ENCODE measurements around the gene SEC14L1.
"Not testable (repeated sequence)": the region's sequence is repeated elsewhere in the genome, so short reads cannot be mapped to it uniquely, and the experiment has no call there.

The SEC14L1 gene

GRCh38 chr17:77140878-77141767 lies at the start of gene SEC14L1:
TSS of gene SEC14L1 (plus strand) at chr17:77140969. CDS start at chr17:77143597, 2,628 bp downstream.
- peak; percentile 11 for DNase-seq

- DNase-seq, result no peak
Measured at GRCh38 chr17:77092025-77092424, 48.7 kb upstream of the SEC14L1 start.

- no peak for DNase-seq
Measured at GRCh38 chr17:77095461-77095860, 45.3 kb upstream of the SEC14L1 start.

DNA sequence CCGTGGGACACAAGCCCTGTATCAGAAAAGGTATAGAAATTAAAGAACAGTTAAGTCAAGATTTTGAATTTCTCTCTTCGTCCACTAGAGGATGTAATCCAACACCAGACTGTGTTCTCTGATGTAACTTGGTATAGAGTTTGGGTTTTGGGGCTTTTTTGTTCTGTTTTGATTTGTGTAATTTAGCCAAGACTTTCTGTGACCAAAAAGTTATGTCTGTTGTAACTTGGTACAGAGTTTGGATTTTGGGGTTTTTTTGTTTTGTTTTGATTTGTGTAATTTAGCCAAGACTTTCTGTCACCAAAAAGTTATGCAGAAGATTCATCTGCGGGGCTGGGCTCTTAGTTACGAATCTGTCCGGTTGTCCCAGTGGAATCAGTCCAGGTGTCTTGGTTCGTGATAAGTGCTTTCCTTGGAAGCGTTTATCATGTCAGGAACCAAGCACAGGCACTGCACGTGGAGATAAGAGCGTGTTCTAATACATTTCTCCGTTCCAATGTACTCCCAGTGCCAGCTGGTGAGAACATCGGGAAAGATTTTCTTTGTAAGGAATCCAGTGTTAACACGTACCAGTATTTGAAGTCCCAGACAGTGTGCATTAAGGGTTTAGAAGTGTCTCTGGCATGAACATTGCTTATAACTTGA lies 44.1 kb upstream of the SEC14L1 start:
- DNase-seq, result peak; percentile 4

DNA sequence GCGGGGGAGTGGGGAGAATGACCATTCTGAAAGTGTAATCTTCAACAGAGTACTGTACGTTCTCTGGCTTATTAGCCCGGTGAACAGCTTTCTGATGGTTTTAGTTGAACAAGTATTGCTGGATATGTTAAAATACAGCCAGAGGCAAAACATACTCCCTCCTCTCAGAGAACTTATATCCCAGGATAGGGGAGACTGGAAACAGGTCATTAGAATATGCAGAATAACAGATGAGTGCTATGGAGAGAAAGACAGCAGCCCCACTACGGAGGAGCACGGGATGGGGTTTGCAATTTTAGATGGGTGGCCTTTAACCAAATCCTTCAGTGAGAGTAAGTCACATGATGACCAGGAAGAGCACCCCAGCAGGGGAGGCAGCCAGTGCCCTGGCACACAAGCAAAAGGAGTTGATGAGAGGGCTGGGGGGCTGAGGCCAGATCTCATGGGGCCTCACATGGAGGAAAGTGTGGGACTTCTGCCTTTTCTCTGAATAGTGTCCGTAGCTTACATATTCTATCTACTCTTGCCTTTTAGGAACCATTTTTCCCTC lies 43.1 kb upstream of the SEC14L1 start:
- DNase-seq, result no peak

- DNase-seq, result no peak
Measured at GRCh38 chr17:77098884-77099545, 41.8 kb upstream of the SEC14L1 start.

GRCh38 chr17:77099997-77100396 lies 40.8 kb upstream of the SEC14L1 start:
- no peak for DNase-seq

GRCh38 chr17:77101521-77102410 lies 39.0 kb upstream of the SEC14L1 start:
- DNase-seq, result no peak

DNA sequence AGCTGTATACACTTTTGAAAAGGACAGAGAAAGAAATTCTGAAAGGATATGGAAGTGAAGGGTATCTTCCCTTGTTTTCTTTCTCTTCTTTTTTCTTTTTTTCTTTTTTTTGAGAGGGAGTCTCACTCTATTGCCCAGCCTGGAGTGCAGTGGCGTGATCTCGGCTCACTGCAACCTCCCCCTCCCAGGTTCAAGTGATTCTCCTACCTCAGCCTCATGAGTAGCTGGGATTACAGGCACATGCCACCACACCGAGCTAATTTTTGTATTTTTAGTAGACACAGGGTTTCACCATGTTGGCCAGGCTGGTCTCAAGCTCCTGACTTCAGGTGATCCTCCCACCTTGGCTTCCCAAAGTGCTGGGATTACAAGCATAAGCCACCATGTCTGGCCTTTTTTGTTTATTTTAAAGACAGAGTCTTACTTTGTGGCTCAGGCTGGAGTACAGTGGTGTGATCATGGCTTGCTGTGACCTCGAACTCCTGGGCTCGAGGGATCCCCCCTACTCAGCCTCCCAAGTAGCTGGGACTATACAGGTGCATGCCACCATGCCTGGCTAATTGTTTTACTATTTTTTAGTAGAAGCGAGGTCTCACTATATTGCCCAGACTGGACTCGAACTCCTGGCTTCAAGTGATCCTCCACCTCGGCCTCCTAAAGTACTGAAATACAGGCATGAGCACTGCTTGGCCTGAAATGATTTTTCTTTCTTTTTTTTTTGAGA lies 38.2 kb upstream of the SEC14L1 start:
- not testable (repeated sequence) for DNase-seq

DNA sequence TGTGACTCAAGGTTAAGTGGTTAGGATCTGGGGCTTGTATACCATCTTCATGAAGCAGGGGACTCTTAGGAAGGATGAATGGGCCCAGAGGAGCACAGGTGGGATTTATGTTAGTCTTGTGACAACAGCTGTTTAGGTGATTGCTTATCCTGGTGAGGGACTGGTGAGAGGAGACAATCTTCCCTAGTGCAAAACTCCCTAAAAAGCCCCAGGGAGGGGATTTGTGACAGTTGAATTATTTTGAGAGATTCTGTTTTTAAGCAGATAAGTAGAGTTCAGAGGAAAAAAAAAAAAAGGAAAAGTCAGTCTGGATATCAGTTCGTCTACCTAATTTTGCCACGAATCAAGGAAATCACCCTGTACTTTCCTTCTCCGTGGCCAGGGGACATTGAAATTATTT lies 35.1 kb upstream of the SEC14L1 start:
- no peak for DNase-seq

- DNase-seq, result peak; percentile 7
Measured at GRCh38 chr17:77106874-77107358, 33.9 kb upstream of the SEC14L1 start.

DNA sequence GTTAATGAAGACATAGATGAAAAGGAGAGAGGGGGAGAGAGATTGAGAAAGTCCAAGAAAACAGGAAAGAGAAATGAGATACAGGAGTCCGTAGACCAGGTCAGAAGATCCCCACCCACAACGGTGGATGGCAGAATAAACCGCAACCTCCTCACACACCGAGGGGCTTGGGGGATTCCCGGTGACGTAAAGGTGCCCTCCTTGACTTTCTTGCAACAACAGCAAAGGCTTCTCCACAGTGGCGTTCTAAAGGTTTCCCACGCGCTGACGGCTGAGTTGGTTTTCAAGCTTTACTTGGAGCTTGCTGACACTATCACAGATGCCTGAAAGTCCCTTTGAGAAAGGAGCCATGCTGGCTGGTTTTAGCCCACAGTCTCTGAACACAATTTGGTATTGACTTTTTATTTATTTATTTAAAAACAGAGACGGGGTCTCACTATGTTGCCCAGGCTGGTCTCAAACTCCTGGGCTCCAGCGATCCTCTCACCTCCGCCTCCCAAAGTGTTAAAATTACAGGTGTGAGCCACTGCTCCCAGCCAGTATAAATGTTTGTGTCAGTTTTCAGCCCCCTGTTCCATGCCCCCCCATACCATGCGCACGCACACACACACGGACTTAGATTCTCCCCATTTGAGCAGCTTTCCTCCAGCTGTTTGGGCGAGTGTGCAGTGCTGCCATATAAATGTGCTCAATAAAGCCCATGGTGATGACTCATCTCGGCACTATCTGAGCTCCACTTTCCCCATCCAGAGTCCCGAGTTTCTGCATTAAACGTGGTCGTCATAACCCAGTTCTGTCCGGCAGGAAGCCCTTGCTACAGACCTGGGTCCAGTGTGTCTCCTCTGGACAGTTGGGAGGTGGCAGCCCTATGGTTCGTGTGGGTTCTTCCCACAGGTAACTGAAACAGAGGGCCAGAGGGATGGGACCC lies 33.0 kb upstream of the SEC14L1 start:
- DNase-seq, result no peak

- DNase-seq, result no peak
Measured at GRCh38 chr17:77109159-77109759, 31.5 kb upstream of the SEC14L1 start.

GRCh38 chr17:77109764-77110359 lies 30.9 kb upstream of the SEC14L1 start:
- DNase-seq, result no peak

GRCh38 chr17:77111165-77111933 lies 29.4 kb upstream of the SEC14L1 start:
- DNase-seq, result not testable (repeated sequence)

DNA sequence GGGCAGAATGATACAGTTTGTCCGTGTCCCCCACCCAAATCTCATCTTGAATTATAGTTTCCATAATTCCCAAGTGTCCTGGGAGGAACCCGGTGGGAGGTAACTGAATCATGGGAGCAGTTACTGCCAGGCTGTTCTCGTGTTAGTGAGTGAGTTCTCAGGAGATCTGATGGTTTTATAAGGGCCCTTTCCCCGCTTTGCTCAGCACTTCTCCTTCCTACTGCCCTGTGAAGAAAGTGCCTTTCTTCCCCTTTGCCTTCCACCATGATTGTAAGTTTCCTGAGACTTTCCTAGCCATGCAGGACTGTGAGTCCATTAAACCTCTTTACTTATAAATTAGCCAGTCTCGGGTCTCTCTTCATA lies 28.9 kb upstream of the SEC14L1 start:
- no peak for DNase-seq

DNA sequence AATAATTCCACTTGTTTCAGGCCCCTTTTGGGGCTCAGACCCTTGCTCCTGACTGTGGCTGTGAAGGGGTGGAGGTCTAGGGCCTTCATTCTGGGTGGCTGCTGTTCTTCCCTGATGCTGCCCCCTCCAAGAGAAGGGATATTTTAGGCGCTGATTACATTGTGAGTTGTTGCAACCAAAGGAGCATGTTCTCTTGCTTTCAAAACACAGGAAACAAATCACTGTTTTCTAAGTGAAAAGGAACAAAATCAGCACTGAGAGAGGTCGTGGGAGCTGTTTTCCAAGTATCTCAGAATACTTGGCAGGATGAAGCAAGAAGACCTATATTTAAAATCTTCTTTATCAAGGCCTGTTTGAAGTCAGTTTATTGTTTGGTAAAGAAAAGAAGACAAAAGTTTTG lies 25.3 kb upstream of the SEC14L1 start:
- DNase-seq, result no peak

- DNase-seq, result no peak
Measured at GRCh38 chr17:77115947-77116346, 24.8 kb upstream of the SEC14L1 start.
